Type B pancreatic cell (in vitro differentiated cells): Measurements from ENCODE around the gene LDLRAD4. TPM values are rescaled to one million over a fixed set of nuclear protein-coding genes. Genes with fewer than 3 reads are reported as not detected.

Experiments used
- DNase-seq: peaks from one replicate; pipeline ENCODE4 v3.0.0; 2021; ENCODE audit warnings: mixed read lengths; ENCODE audit not compliant: unreplicated experiment; ENCODE audit errors: extremely low spot score
- H3K27ac Mint-ChIP-seq: 2 replicates; pipeline ENCODE4 v1.8.0; 2021; ENCODE audit warnings: mild to moderate bottlenecking, mixed read lengths
- H3K27me3 Mint-ChIP-seq: 2 replicates; pipeline ENCODE4 v1.8.0; 2021; ENCODE audit warnings: mixed read lengths
- H3K36me3 Mint-ChIP-seq: 2 replicates; pipeline ENCODE4 v1.8.0; 2021; ENCODE audit warnings: mixed read lengths
- H3K4me1 Mint-ChIP-seq: one replicate; pipeline ENCODE4 v1.8.0; 2021; ENCODE audit warnings: mixed read lengths; ENCODE audit not compliant: unreplicated experiment
- H3K4me3 Mint-ChIP-seq: 2 replicates; pipeline ENCODE4 v1.8.0; 2021; ENCODE audit warnings: mild to moderate bottlenecking, mixed read lengths
- H3K9me3 Mint-ChIP-seq: 2 replicates; pipeline ENCODE4 v1.8.0; 2021; ENCODE audit warnings: mixed read lengths
- CTCF ChIP-seq: fragments of 200-600 bp; sonication (generic); conservative IDR thresholded peaks from 2 replicates; pipeline ENCODE4 v1.5.0; 2021; ENCODE audit warnings: antibody characterized with exemption, mild to moderate bottlenecking
- total RNA-seq: library from RNA; stranded (reverse); gene quantifications from 2 replicates; pipeline ENCODE4 v1.2.1, GENCODE V29; 2021; ENCODE audit warnings: low replicate concordance

The LDLRAD4 gene
- total RNA-seq, 1 donor from 2014 or later, result 2.4 TPM

- H3K36me3 Mint-ChIP-seq, result no peaks in the 10 kb centered on the region
- no peak for TF ChIP-seq CTCF
- DNase-seq, result no peak
- H3K4me1 Mint-ChIP-seq, result no peaks in the 10 kb centered on the region
- no peak overlapping the region for H3K4me3 Mint-ChIP-seq
- H3K9me3 Mint-ChIP-seq, result no peaks in the 10 kb centered on the region
- H3K27me3 Mint-ChIP-seq, result peaks cover 23% of the 10 kb centered on the region
- no peak overlapping the region for H3K27ac Mint-ChIP-seq
Observed at GRCh38 chr18:13237641-13238040, 19.1 kb downstream of the LDLRAD4 start.

- Mint-ChIP-seq H3K36me3 (no peaks in the 10 kb centered on the region), H3K4me3 (no peak overlapping the region), H3K27me3 (peaks cover 15% of the 10 kb centered on the region), H3K4me1 (no peaks in the 10 kb centered on the region), H3K27ac (no peak overlapping the region), H3K9me3 (no peaks in the 10 kb centered on the region)
- DNase-seq, result peak; percentile 57
- no peak for TF ChIP-seq CTCF
Observed at GRCh38 chr18:13239171-13239956, 20.8 kb downstream of the LDLRAD4 start.

- no peak overlapping the region for H3K4me3 Mint-ChIP-seq
- no peak for TF ChIP-seq CTCF
- DNase-seq, result peak; percentile 50
- H3K27ac Mint-ChIP-seq, result no peak overlapping the region
- H3K27me3 Mint-ChIP-seq, result peaks cover 15% of the 10 kb centered on the region
- no peaks in the 10 kb centered on the region for H3K36me3 Mint-ChIP-seq
- H3K4me1 Mint-ChIP-seq, result no peaks in the 10 kb centered on the region
- H3K9me3 Mint-ChIP-seq, result no peaks in the 10 kb centered on the region
Observed at GRCh38 chr18:13240060-13240725, 21.6 kb downstream of the LDLRAD4 start.

- Mint-ChIP-seq H3K36me3 (no peaks in the 10 kb centered on the region), H3K4me3 (no peak overlapping the region), H3K9me3 (no peaks in the 10 kb centered on the region), H3K4me1 (no peaks in the 10 kb centered on the region), H3K27me3 (peaks cover 11% of the 10 kb centered on the region), H3K27ac (no peak overlapping the region)
- no peak for TF ChIP-seq CTCF
- DNase-seq, result peak; percentile 59
Observed at GRCh38 chr18:13241083-13241892, 22.7 kb downstream of the LDLRAD4 start.

- TF ChIP-seq CTCF, result no peak
- H3K27me3 Mint-ChIP-seq, result peaks cover 12% of the 10 kb centered on the region
- H3K27ac Mint-ChIP-seq, result no peak overlapping the region
- no peak for DNase-seq
- no peaks in the 10 kb centered on the region for H3K4me1 Mint-ChIP-seq
- no peaks in the 10 kb centered on the region for H3K9me3 Mint-ChIP-seq
- H3K36me3 Mint-ChIP-seq, result no peaks in the 10 kb centered on the region
- H3K4me3 Mint-ChIP-seq, result no peak overlapping the region
Observed at GRCh38 chr18:13241893-13242175, 23.3 kb downstream of the LDLRAD4 start.
